Measurements from ENCODE around the gene DKC1.

DKC1 gene

DNA sequence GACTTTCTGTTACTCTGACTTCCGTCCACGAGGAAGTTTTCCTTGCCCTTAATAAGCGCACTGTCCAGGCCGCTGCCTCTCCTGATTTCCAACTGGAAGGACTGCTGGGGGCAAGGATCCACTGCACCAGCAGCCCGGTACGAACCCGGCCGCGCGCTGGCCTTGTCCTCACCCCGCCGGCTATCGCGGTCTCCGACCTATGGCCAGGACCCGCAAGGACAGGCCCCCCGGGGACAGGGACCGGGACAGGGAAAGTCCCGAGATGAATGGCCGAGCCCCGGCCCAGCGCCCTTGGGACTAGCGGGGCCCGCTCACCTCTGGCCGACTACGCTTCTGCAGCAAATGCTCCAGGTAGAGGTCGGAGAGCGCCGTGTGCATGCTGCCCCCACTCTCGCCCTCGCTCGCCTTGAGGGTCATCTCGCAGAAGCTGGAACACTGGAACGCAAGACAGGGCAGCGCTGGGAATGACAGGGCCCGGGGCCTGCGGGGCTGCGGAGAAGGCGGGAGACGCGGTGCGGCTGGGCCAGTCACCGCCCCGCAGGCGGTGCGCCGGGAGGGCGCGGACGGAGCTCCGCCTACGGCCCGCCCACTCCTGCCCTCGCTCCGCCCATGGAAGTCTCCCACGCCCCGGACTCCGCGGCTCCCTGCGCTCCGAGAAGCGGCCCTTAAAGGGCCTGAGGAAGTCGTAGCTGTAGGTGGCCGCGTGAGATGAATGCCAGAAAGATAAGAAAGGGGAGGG, 42.5 kb downstream of the DKC1 start, which contains the start of gene MPP1 (continued):
- TF ChIP-seq ZSCAN30 (tag by site-specific recombination; IDR thresholded peaks at IDR 0.05): no peak; the same call in 1 of the 2 replicates
- peak; percentile 57; the same call in 1 of the 2 replicates for TF ChIP-seq KLF8 (tag by site-specific recombination; IDR thresholded peaks at IDR 0.05)
- TF ChIP-seq KLF7 (tag by site-specific recombination; IDR thresholded peaks at IDR 0.05; ENCODE audit: borderline replicate concordance): no peak
- TF ChIP-seq, protein P1, sequence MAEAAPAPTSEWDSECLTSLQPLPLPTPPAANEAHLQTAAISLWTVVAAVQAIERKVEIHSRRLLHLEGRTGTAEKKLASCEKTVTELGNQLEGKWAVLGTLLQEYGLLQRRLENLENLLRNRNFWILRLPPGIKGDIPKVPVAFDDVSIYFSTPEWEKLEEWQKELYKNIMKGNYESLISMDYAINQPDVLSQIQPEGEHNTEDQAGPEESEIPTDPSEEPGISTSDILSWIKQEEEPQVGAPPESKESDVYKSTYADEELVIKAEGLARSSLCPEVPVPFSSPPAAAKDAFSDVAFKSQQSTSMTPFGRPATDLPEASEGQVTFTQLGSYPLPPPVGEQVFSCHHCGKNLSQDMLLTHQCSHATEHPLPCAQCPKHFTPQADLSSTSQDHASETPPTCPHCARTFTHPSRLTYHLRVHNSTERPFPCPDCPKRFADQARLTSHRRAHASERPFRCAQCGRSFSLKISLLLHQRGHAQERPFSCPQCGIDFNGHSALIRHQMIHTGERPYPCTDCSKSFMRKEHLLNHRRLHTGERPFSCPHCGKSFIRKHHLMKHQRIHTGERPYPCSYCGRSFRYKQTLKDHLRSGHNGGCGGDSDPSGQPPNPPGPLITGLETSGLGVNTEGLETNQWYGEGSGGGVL (tag by site-specific recombination; IDR thresholded peaks at IDR 0.05): 0 out of 2 replicates have a peak, but pooled peaks have one; percentile 27
- TF ChIP-seq ZNF830 (tag by site-specific recombination; IDR thresholded peaks at IDR 0.05; ENCODE audit: low read depth): no peak
- TF ChIP-seq ZNF768 (tag by site-specific recombination; IDR thresholded peaks at IDR 0.05): no peak
- no peak for TF ChIP-seq WT1 (tag by site-specific recombination; IDR thresholded peaks at IDR 0.05)
- TF ChIP-seq ZNF48 (tag by site-specific recombination; IDR thresholded peaks at IDR 0.05): no peak
- TF ChIP-seq, protein P2, sequence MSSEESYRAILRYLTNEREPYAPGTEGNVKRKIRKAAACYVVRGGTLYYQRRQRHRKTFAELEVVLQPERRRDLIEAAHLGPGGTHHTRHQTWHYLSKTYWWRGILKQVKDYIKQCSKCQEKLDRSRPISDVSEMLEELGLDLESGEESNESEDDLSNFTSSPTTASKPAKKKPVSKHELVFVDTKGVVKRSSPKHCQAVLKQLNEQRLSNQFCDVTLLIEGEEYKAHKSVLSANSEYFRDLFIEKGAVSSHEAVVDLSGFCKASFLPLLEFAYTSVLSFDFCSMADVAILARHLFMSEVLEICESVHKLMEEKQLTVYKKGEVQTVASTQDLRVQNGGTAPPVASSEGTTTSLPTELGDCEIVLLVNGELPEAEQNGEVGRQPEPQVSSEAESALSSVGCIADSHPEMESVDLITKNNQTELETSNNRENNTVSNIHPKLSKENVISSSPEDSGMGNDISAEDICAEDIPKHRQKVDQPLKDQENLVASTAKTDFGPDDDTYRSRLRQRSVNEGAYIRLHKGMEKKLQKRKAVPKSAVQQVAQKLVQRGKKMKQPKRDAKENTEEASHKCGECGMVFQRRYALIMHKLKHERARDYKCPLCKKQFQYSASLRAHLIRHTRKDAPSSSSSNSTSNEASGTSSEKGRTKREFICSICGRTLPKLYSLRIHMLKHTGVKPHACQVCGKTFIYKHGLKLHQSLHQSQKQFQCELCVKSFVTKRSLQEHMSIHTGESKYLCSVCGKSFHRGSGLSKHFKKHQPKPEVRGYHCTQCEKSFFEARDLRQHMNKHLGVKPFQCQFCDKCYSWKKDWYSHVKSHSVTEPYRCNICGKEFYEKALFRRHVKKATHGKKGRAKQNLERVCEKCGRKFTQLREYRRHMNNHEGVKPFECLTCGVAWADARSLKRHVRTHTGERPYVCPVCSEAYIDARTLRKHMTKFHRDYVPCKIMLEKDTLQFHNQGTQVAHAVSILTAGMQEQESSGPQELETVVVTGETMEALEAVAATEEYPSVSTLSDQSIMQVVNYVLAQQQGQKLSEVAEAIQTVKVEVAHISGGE (tag by site-specific recombination; conservative IDR thresholded peaks at IDR 0.05; ENCODE audit: low read depth): no peak
- TF ChIP-seq, protein P3, sequence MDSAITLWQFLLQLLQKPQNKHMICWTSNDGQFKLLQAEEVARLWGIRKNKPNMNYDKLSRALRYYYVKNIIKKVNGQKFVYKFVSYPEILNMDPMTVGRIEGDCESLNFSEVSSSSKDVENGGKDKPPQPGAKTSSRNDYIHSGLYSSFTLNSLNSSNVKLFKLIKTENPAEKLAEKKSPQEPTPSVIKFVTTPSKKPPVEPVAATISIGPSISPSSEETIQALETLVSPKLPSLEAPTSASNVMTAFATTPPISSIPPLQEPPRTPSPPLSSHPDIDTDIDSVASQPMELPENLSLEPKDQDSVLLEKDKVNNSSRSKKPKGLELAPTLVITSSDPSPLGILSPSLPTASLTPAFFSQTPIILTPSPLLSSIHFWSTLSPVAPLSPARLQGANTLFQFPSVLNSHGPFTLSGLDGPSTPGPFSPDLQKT (IDR thresholded peaks at IDR 0.05; ENCODE audit: borderline replicate concordance, low read depth, low read length): no peak
- no peak for TF ChIP-seq ZNF394 (tag by site-specific recombination; IDR thresholded peaks at IDR 0.05; ENCODE audit: borderline replicate concordance)
- TF ChIP-seq ZNF623 (tag by site-specific recombination; IDR thresholded peaks at IDR 0.05): no peak
- TF ChIP-seq ZNF24 (tag by site-specific recombination; IDR thresholded peaks at IDR 0.05): no peak
- TF ChIP-seq ZNF501 (tag by site-specific recombination; IDR thresholded peaks at IDR 0.05): no peak
- no peak for TF ChIP-seq RBAK (tag by site-specific recombination; IDR thresholded peaks at IDR 0.05)
- TF ChIP-seq HOXA7 (CRISPR knock-in tag; IDR thresholded peaks at IDR 0.05; ENCODE audit: borderline replicate concordance): no peak
- TF ChIP-seq ZFP37 (tag by site-specific recombination; IDR thresholded peaks at IDR 0.05): no peak
- TF ChIP-seq ZBTB8A (tag by site-specific recombination; IDR thresholded peaks at IDR 0.05): peak; percentile 46; the same call in 1 of the 2 replicates
- TF ChIP-seq, protein P4, sequence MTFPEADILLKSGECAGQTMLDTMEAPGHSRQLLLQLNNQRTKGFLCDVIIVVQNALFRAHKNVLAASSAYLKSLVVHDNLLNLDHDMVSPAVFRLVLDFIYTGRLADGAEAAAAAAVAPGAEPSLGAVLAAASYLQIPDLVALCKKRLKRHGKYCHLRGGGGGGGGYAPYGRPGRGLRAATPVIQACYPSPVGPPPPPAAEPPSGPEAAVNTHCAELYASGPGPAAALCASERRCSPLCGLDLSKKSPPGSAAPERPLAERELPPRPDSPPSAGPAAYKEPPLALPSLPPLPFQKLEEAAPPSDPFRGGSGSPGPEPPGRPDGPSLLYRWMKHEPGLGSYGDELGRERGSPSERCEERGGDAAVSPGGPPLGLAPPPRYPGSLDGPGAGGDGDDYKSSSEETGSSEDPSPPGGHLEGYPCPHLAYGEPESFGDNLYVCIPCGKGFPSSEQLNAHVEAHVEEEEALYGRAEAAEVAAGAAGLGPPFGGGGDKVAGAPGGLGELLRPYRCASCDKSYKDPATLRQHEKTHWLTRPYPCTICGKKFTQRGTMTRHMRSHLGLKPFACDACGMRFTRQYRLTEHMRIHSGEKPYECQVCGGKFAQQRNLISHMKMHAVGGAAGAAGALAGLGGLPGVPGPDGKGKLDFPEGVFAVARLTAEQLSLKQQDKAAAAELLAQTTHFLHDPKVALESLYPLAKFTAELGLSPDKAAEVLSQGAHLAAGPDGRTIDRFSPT (tag by site-specific recombination; IDR thresholded peaks at IDR 0.05): no peak
- TF ChIP-seq, protein P5, sequence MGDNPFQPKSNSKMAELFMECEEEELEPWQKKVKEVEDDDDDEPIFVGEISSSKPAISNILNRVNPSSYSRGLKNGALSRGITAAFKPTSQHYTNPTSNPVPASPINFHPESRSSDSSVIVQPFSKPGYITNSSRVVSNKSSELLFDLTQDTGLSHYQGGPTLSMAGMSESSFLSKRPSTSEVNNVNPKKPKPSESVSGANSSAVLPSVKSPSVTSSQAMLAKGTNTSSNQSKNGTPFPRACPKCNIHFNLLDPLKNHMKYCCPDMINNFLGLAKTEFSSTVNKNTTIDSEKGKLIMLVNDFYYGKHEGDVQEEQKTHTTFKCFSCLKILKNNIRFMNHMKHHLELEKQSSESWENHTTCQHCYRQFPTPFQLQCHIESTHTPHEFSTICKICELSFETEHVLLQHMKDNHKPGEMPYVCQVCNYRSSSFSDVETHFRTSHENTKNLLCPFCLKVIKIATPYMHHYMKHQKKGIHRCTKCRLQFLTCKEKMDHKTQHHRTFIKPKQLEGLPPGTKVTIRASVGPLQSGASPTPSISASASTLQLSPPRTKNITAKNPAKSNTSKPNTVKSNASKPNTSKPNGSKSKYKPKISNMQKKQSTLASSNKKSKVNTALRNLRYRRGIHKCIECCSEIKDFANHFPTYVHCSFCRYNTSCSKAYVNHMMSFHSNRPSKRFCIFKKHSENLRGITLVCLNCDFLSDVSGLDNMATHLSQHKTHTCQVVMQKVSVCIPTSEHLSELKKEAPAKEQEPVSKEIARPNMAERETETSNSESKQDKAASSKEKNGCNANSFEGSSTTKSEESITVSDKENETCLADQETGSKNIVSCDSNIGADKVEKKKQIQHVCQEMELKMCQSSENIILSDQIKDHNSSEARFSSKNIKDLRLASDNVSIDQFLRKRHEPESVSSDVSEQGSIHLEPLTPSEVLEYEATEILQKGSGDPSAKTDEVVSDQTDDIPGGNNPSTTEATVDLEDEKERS (tag by site-specific recombination; IDR thresholded peaks at IDR 0.05): no peak
- TF ChIP-seq ZBTB17 (tag by site-specific recombination; IDR thresholded peaks at IDR 0.05): peak; percentile 35
- TF ChIP-seq ZNF16 (tag by site-specific recombination; IDR thresholded peaks at IDR 0.05; ENCODE audit: low read depth): no peak
- TF ChIP-seq ZNF214 (tag by site-specific recombination; IDR thresholded peaks at IDR 0.05; ENCODE audit: borderline replicate concordance): no peak
- no peak for TF ChIP-seq ZNF302 (tag by site-specific recombination; IDR thresholded peaks at IDR 0.05; ENCODE audit: low read depth)
- no peak for TF ChIP-seq ZNF2 (tag by site-specific recombination; IDR thresholded peaks at IDR 0.05)
- no peak for TF ChIP-seq YY2 (tag by site-specific recombination; IDR thresholded peaks at IDR 0.05)
- no peak for TF ChIP-seq ZNF654 (tag by site-specific recombination; IDR thresholded peaks at IDR 0.05; ENCODE audit: low read depth)
- no peak for TF ChIP-seq ZNF792 (tag by site-specific recombination; IDR thresholded peaks at IDR 0.05)
- no peak for TF ChIP-seq ZNF350 (tag by site-specific recombination; IDR thresholded peaks at IDR 0.05)
